Transverse colon (tissue), 4 donors: ENCODE measurements around the gene EXOSC1. TPM values are rescaled to one million over a fixed set of nuclear protein-coding genes. Genes with fewer than 3 reads are reported as not detected.

Source experiments
- DNase-seq: peaks from one replicate; pipeline ENCODE4 v3.0.0-alpha.2; 2019
- H3K27ac ChIP-seq, 4 donors: fragments of 200-600 bp; sonication (generic); 2 replicates each; pipeline ENCODE4 v1.5.1; 2016 to 2018; ENCODE audit warnings: inconsistent platforms in 4 of 4
- H3K27me3 ChIP-seq: fragments of 200-600 bp; sonication (generic); 2 replicates; pipeline ENCODE4 v1.5.1; 2017; ENCODE audit warnings: inconsistent platforms
- H3K36me3 ChIP-seq, 4 donors: fragments of 200-600 bp; sonication (generic); 2 replicates each; pipeline ENCODE4 v1.5.1; 2017 to 2019; ENCODE audit warnings: inconsistent platforms in 4 of 4
- H3K4me1 ChIP-seq, 4 donors: fragments of 200-600 bp; sonication (generic); 2 replicates each; pipeline ENCODE4 v1.5.1; 2017 to 2020; ENCODE audit warnings: inconsistent platforms in 4 of 4
- H3K4me3 ChIP-seq, 4 donors: fragments of 200-600 bp; sonication (generic); 1 replicate in 1 of 4; 2 replicates in 3 of 4; pipeline versions ENCODE4 v1.5.1 to v1.6.1; 2017 to 2019; ENCODE audit warnings: inconsistent platforms in 4 of 4
- H3K9me3 ChIP-seq, 2 donors: fragments of 200-600 bp; sonication (generic); 2 replicates each; pipeline ENCODE4 v1.5.1; 2017 to 2019; ENCODE audit warnings: inconsistent platforms in 2 of 2
- EP300 ChIP-seq: sonication (generic); formaldehyde crosslinking; IDR thresholded peaks from one replicate; pipeline ENCODE4 v1.6.1; 2017; ENCODE audit warnings: antibody characterized with exemption, low read depth
- POLR2A ChIP-seq: fragments of 450-650 bp; IDR thresholded peaks from one replicate; pipeline ENCODE4 v1.6.1; 2016; ENCODE audit warnings: antibody characterized with exemption, mild to moderate bottlenecking, moderate library complexity
- POLR2AphosphoS5 ChIP-seq, 3 donors: sonication (generic); formaldehyde crosslinking; IDR thresholded peaks; one replicate each; pipeline ENCODE4 v1.6.1; 2016; ENCODE audit warnings: antibody characterized with exemption in 3 of 3
- WGBS, 2 donors: methylation state at CpG; one replicate each; pipeline ENCODE4 v1.1.5; 2018; ENCODE audit warnings: low coverage in 1 of 2; 5-methylcytosine and 5-hydroxymethylcytosine counted together
- in situ Hi-C, 4 donors: fragments of 200-750 bp; cut with MboI; loops; one replicate each; pipeline versions ENCODE4 v1.15.0 to v1.15.1; 2017; ENCODE audit warnings: low sequenced_read_pairs in 3 of 4, low pct_ligation_motif_present in 1 of 4, low pct_unique_long_range_greater_than_20kb in 1 of 4
- intact Hi-C: fragments of 100-400 bp; cut with DNase I; formaldehyde crosslinking; loops from one replicate; pipeline ENCODE4 v1.15.1; 2023; ENCODE audit warnings: low total_unique reads
- total RNA-seq, 4 donors: library from RNA; depleted of rRNA; stranded (reverse); fragments of >200 nt; gene quantifications; one replicate each; pipeline ENCODE4 v1.1.0, GENCODE V29; 2016
- TF ChIP-seq, protein P1 (sequence below), 5 experiments: fragments of 200-600 bp in 3 of 5; fragments of 450-650 bp in 2 of 5; sonication (generic) in 3 of 5; IDR thresholded peaks; 1 replicate in 2 of 5; 2 replicates in 3 of 5; pipeline ENCODE4 v1.5.1; 2016 to 2017; ENCODE audit warnings: antibody characterized with exemption in 5 of 5, inconsistent platforms in 3 of 5, mild to moderate bottlenecking in 2 of 5, moderate library complexity in 1 of 5

Gene EXOSC1
- total RNA-seq, 4 donors from 2014 or later, result 2.6 to 315 (median 26.1) TPM

DNA sequence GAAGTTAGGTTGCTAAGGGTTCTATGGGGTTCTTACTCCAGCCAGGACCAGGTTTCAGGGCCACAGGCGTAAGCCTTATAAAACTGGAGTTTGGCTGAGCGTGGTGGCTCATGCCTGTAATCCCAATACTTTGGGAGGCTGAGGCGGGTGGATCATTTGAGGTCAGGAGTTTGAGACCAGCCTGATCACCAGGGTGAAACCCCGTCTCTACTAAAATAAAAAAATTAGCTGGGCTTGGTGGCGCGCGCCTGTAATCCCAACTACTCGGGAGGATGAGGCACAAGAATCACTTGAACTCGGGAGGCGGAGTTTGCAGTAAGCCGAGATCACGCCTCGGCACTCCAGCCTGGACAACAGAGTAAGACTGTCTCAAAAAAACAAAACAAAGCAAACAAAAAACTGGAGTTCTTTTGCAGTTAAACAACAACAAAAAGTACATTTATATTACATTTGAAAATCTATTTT is 44.3 kb downstream of the EXOSC1 start:
- Histone ChIP-seq H3K27me3 (no peaks in the 10 kb centered on the region), H3K4me3 (peak overlapping the region in 3 of 4 donors; percentile 63 to 96 (median 63)), H3K9me3 (no peaks in the 10 kb centered on the region), H3K36me3 (no peaks in the 10 kb centered on the region), H3K27ac (peak overlapping the region; percentile 77 to 88 (median 85)), H3K4me1 (peaks cover 5 to 18% (median 10%) of the 10 kb centered on the region in 4 donors)
- no peak for TF ChIP-seq POLR2A
- no peak for TF ChIP-seq EP300
- TF ChIP-seq, protein P1, sequence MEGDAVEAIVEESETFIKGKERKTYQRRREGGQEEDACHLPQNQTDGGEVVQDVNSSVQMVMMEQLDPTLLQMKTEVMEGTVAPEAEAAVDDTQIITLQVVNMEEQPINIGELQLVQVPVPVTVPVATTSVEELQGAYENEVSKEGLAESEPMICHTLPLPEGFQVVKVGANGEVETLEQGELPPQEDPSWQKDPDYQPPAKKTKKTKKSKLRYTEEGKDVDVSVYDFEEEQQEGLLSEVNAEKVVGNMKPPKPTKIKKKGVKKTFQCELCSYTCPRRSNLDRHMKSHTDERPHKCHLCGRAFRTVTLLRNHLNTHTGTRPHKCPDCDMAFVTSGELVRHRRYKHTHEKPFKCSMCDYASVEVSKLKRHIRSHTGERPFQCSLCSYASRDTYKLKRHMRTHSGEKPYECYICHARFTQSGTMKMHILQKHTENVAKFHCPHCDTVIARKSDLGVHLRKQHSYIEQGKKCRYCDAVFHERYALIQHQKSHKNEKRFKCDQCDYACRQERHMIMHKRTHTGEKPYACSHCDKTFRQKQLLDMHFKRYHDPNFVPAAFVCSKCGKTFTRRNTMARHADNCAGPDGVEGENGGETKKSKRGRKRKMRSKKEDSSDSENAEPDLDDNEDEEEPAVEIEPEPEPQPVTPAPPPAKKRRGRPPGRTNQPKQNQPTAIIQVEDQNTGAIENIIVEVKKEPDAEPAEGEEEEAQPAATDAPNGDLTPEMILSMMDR (IDR thresholded peaks at IDR 0.05), result no peak
- TF ChIP-seq POLR2AphosphoS5 (IDR thresholded peaks at IDR 0.05), result no peak
- in situ Hi-C loops (no loop called here), intact Hi-C loops (no loop called here)
- WGBS, 2 donors, result 68 to 74% methylated on average over 7 to 13 of the region's 13 CpGs
- DNase-seq, result no peak

DNA sequence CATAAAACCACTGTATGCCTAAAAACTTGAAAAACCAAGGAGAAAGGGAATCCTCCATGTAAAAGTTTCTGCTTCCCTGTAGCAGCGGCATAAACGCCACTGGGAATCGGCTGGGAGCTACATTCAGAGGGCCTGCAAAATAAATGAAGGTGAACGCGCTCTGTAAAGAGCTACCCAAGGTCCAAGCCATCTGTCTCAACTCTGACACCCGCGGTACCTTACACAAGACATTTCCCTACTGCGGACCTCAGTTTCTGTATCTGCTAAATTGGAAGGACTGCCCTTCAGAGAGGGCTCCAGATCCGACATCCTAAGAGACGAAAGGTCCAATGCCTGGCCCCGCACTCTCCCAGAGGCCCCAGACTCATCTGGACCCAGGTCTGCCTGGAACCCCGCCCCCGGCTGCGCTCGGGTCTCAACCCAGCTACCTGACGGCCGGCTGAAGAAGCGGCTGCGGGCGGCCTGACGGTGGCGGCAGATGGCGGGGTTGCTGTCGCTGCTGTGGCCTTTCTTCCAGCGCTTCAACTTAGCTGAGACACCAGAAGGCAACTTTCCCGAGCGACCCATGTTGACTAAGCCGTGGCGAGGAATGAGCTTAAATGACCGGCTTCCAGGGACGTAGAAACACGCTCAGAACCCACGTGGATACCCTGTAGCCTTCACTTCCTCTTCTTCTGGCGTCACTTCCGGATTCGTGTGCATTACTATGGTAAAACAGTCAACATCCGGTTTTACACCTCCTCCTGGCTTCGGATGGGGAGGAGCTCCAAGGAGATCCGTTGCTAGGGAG is 44.9 kb downstream of the EXOSC1 start, which contains the start of gene RRP12:
Gene RRP12 (minus strand): TSS at position 676 of the 790 bp plus-strand sequence. CDS start 109 bp downstream, at position 567.
- intact Hi-C loops, result no loop called here

DNA sequence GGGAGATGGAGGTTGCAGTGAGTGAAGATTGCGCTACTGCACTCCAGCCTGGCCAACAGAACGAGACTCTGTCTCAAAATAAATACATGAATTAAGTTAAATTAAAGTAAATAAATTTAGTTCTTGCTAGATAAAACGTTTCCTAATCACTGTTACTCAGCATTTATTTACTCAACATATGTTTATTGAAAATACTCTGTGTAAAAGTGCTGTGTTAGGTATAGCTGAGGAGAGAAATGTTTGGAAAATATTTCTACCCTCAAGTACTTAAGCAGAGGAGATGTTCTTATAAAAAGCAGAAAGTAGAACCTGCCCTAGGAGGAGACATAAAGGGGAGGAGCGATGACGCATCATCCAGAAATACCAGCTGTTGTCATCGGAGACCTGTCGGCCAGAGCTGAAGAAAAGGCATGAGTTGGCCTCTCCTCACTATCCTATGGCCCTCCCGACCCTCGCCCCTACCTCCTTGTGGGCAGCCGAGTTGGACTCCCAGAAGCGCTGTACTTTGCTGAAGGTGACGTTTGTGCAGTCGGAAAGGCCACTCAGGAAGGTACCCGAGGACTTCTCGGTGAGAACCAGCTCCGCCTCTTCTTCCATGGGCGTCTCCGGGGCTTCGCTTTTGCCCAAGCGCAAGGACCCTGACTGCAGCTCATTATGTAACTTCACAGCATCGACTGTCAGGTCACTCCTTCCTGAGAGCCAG is 45.8 kb downstream of the EXOSC1 start:
- in situ Hi-C loops (no loop called here), intact Hi-C loops (no loop called here)
- H3K4me3 ChIP-seq, result peak overlapping the region; percentile 59 to 96 (median 63)
- TF ChIP-seq EP300 (no peak), POLR2AphosphoS5 (IDR thresholded peaks at IDR 0.05) (no peak), POLR2A (peak; percentile 44)
- TF ChIP-seq, protein P1 (IDR thresholded peaks at IDR 0.05), result no peak
- H3K4me1 ChIP-seq, result peaks cover 5 to 18% (median 10%) of the 10 kb centered on the region in 4 donors
- no peaks in the 10 kb centered on the region for H3K36me3 ChIP-seq
- H3K27me3 ChIP-seq, result no peaks in the 10 kb centered on the region
- peak overlapping the region; percentile 77 to 88 (median 85) for H3K27ac ChIP-seq
- peak; percentile 60 for DNase-seq
- WGBS, 2 donors, result 31 to 43% methylated on average over 8 to 21 of the region's 21 CpGs
- no peaks in the 10 kb centered on the region for H3K9me3 ChIP-seq

More for the DNA sequence above, 44.9 kb downstream of the EXOSC1 start, which contains the start of gene RRP12:
- peaks cover 5 to 18% (median 10%) of the 10 kb centered on the region in 4 donors for H3K4me1 ChIP-seq
- H3K27me3 ChIP-seq, result no peaks in the 10 kb centered on the region
- H3K36me3 ChIP-seq, result no peaks in the 10 kb centered on the region
- WGBS, 2 donors, result 1% methylated on average over 28 of the region's 39 CpGs; no CpG with 5 or more reads in 1 of the 2 donors
- peak within 1 kb of the TSS; percentile 59 to 96 (median 63) for H3K4me3 ChIP-seq
- TF ChIP-seq POLR2A, result peak; percentile 68
- TF ChIP-seq EP300, result no peak
- TF ChIP-seq, protein P1 (IDR thresholded peaks at IDR 0.05), result peak in 2 of 5 experiments; percentile 11 to 18
- TF ChIP-seq POLR2AphosphoS5 (IDR thresholded peaks at IDR 0.05), result peak; percentile 37 to 82 (median 80)
- in situ Hi-C loops, result no loop called here
- H3K27ac ChIP-seq, result peak within 1 kb of the TSS; percentile 77 to 88 (median 85)
- H3K9me3 ChIP-seq, result no peaks in the 10 kb centered on the region
- peak; percentile 90 for DNase-seq

DNA sequence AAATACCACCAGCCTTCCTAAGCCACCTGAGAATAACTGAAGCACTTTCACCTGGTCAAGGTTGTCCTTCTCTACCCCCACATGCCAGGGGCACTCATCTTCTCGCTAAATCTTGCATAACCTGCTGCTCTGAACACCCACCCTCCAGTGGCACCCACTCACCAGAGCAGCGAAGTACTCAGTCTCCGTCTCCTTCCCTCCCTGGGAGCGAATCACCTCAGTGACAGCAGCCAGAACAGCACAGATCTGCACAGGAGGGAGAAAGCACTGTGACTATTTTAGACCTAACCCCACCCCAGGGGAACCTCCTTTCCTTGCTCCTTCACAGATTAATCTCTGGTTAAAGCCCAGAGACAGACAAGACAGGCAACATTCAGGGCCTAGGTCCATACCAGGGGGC is 49.8 kb downstream of the EXOSC1 start:
- intact Hi-C loops, result no loop called here
- in situ Hi-C loops, result no loop called here
- Histone ChIP-seq H3K36me3 (peaks cover 0 to 5% (median 0%) of the 10 kb centered on the region in 4 donors), H3K4me1 (peaks cover 5 to 13% (median 10%) of the 10 kb centered on the region in 4 donors), H3K4me3 (no peak overlapping the region), H3K9me3 (no peaks in the 10 kb centered on the region), H3K27me3 (no peaks in the 10 kb centered on the region), H3K27ac (no peak overlapping the region)
- WGBS, 2 donors, result 91 to 92% methylated on average over 2 to 4 of the region's 4 CpGs
- TF ChIP-seq POLR2AphosphoS5 (IDR thresholded peaks at IDR 0.05) (no peak), EP300 (no peak), POLR2A (no peak)
- TF ChIP-seq, protein P1 (IDR thresholded peaks at IDR 0.05), result no peak
- no peak for DNase-seq
